ENCODE results near the gene THSD4. TPM values are rescaled to one million over a fixed set of nuclear protein-coding genes. Genes with fewer than 3 reads are reported as not detected.

The THSD4 gene
- total and polyA plus RNA-seq, 2 of the 4 experiments (the other 2 are of a cell fraction): 25.5 to 31.1 TPM

DNA sequence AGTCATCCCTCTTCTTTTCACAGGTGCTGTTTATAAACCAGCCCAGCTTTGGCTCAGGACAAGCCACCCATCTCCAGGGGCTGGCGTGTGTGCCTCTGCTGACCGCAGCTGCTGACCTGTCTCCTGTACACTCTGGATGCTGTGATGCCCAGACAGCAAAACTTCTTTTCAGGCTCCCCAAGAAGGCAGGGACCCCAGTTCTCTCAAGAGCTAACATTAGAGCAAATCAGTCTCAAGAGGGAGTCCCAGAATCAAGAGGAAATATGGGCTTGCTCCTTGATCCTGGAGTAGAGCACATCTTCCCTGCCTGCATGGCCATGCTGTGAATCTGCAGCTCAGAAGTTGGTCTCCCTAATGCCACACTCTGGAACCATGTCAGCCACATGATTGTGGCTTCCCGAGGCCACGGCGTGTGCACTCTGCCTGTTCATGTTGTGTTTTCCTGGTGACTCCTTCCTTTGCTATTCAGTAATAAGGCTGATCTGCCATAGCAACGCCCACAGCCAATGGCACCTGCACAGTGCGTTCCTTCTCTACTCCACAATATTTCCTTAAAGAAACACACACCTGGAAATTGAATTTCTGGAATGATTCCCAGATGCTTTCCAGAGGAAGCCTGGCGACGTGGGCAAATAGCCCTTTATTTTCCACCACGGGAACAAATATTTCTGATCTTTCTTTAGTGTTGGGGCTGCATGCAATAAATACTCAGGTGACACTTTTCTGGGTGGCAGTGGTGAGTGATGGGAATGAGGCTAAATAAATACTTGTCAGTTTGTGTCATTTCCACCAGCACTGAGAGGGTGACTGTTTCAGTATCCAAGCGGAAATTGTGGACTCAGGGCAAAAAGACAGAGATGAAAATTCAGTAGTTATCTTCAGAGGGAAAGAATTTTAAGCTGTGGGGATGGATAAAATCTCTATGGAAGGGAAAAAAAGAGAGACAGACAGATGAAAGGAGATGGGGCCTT is 21.9 kb upstream of the THSD4 start:
- dilution Hi-C loops (cut with HindIII; ENCODE audit: low sequenced_read_pairs, unreplicated experiment) (no loop called here), in situ Hi-C loops (cut with MboI; ENCODE audit: low sequenced_read_pairs) (no loop called here), intact Hi-C loops (cut with micrococcal nuclease) (no loop called here)
- BruUV-seq (replicated peaks): no TSS peak
- Histone ChIP-seq H3K36me3 (ENCODE audit: control insufficient read depth, insufficient read depth, low read length) (no peaks in the 10 kb centered on the region), H4K20me1 (ENCODE audit: insufficient read depth, low read length) (no peaks in the 10 kb centered on the region), H4K8ac (ENCODE audit: low read depth in 2 of 2, low read length in 2 of 2) (peak overlapping the region in 1 of 2 experiments; percentile 14; a peak in 1 of 4 replicates), H2BK5ac (ENCODE audit: low read depth, low read length, poor library complexity, severe bottlenecking) (peak overlapping the region; percentile 14), H3K4me3 (ENCODE audit: insufficient read depth, low read depth, low read length) (no peak overlapping the region), H3K4me2 (ENCODE audit: low read depth, low read length) (no peak overlapping the region), H2BK120ac (ENCODE audit: low read depth, low read length) (peak overlapping the region; percentile 14; the same call in 1 of the 2 replicates), H2BK15ac (ENCODE audit: low read depth, low read length) (no peak overlapping the region; the same call in 2 of the 3 replicates), H2BK20ac (ENCODE audit: low read depth, low read length) (no peak overlapping the region; the same call in 1 of the 2 replicates), H3K79me1 (ENCODE audit: low read depth in 1 of 2, low read length in 2 of 2) (no peaks in the 10 kb centered on the region; a peak in 1 of 4 replicates), H2AFZ (replicated peaks; ENCODE audit: low read length, poor library complexity) (peak overlapping the region; percentile 65), H3K9ac (ENCODE audit: low read depth, low read length) (no peak overlapping the region), H3K9me1 (ENCODE audit: insufficient read depth, low read length) (no peaks in the 10 kb centered on the region), H3K4me1 (ENCODE audit: control insufficient read depth, insufficient read depth, low read length) (peaks cover 10% of the 10 kb centered on the region), H2AK5ac (ENCODE audit: low read depth, low read length) (0 out of 2 replicates have a peak overlapping the region, but pooled peaks have one; percentile 23), H3K9me3 (ENCODE audit: control insufficient read depth, insufficient read depth, low read length) (no peaks in the 10 kb centered on the region), H4K5ac (ENCODE audit: low read depth, low read length) (no peak overlapping the region; the same call in 1 of the 2 replicates), H3K18ac (ENCODE audit: low read depth, low read length) (peak overlapping the region; percentile 17; the same call in 1 of the 2 replicates), H2AK9ac (replicated peaks; ENCODE audit: low read depth, low read length, poor library complexity) (peak overlapping the region; percentile 60), H3K56ac (ENCODE audit: extremely low read depth, insufficient read depth, low read length) (no peak overlapping the region), H3K4ac (ENCODE audit: low read depth, low read length) (peak overlapping the region; percentile 33; the same call in 1 of the 2 replicates), H4K91ac (ENCODE audit: insufficient read depth, low read depth, low read length) (no peak overlapping the region), H3K23ac (ENCODE audit: low read depth, low read length) (peak overlapping the region; percentile 57; the same call in 1 of the 2 replicates), H3K14ac (replicated peaks; ENCODE audit: low read depth, low read length) (no peak overlapping the region; the same call in 1 of the 2 replicates), H3K27me3 (ENCODE audit: control insufficient read depth, insufficient read depth, low read length) (no peaks in the 10 kb centered on the region), H3K27ac (ENCODE audit: insufficient read depth, low read length) (no peak overlapping the region)
- DNase-seq (peak; percentile 82), ATAC-seq (ENCODE audit: low read depth) (peak; percentile 82)
- peak; percentile 11; the same call in 1 of the 2 replicates for TF ChIP-seq FOS (IDR thresholded peaks at IDR 0.05; ENCODE audit: low read depth, low read length)
- TF ChIP-seq CTCF (conservative IDR thresholded peaks at IDR 0.05; ENCODE audit: low read depth, low read length): no peak
- TF ChIP-seq BHLHE40 (IDR thresholded peaks at IDR 0.05; ENCODE audit: low read depth, low read length): peak; percentile 65; the same call in 1 of the 2 replicates
- ChIA-PET POLR2A (ENCODE audit: unreplicated experiment) (no interaction called here), CTCF (interaction anchor here (0.7 kb wide), 1 partner anchor 10 kb away, joined by 3 read pairs; no protein-coding TSS in a partner anchor)
- 69% methylated on average over 4 of the region's 11 CpGs; no CpG with 5 or more reads in 1 of the 2 experiments for WGBS, 2 experiments (ENCODE audit: extremely low coverage in 2 of 2, insufficient read length in 1 of 2)

Data from IMR-90 (cell line).